Mammary epithelial cell (primary cell): ENCODE measurements around the gene IGLL5.

ENCODE experiments used
- EZH2 ChIP-seq: IDR thresholded peaks from 2 replicates; pipeline ENCODE4 v1.6.1; 2012; ENCODE audit warnings: low read length, inconsistent platforms, borderline replicate concordance
- TF ChIP-seq, protein P1 (sequence below), 2 donors: IDR thresholded peaks in 1 of 2; conservative IDR thresholded peaks in 1 of 2; 2 replicates each; pipeline ENCODE4 v1.5.1; 2011 to 2012; ENCODE audit warnings: inconsistent platforms in 2 of 2, low read length in 2 of 2, mild to moderate bottlenecking in 2 of 2, control low read depth in 1 of 2, low read depth in 1 of 2; ENCODE audit not compliant: insufficient read depth in 1 of 2; ENCODE audit errors: extremely low read depth in 1 of 2

DNA sequence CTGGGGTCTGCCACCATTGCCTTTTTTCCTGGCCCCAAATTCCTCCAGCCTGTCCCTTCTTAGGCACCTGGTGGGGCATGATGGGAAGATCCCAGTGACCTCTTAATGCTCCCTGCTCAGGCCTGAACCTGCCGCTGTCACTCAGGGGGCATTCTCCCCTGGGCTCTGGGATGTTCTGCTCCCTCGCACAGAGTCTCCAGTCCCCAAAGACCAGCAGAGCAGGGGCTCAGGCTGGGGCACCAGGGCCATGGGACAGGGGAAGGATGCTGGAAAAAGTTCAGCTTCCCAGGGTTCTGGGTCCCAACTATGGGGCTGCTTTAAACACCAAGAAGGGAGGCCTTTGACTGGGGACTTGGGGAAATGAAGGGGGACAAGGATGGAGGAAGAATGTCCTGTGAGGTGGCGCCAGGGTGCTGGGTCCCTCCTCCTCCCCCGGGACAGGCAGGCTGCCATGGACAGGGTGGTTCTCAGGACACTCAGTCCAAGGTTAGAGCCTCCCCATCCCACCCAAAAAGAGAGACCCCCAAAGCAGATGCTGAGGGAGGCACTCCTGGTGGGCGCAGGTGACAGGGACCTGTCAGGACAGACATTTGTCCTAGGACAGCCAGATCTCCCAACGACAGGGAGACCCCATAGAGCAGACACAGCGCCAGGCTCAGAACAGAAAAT lies 30.8 kb downstream of the IGLL5 start:
- TF ChIP-seq, protein P1, sequence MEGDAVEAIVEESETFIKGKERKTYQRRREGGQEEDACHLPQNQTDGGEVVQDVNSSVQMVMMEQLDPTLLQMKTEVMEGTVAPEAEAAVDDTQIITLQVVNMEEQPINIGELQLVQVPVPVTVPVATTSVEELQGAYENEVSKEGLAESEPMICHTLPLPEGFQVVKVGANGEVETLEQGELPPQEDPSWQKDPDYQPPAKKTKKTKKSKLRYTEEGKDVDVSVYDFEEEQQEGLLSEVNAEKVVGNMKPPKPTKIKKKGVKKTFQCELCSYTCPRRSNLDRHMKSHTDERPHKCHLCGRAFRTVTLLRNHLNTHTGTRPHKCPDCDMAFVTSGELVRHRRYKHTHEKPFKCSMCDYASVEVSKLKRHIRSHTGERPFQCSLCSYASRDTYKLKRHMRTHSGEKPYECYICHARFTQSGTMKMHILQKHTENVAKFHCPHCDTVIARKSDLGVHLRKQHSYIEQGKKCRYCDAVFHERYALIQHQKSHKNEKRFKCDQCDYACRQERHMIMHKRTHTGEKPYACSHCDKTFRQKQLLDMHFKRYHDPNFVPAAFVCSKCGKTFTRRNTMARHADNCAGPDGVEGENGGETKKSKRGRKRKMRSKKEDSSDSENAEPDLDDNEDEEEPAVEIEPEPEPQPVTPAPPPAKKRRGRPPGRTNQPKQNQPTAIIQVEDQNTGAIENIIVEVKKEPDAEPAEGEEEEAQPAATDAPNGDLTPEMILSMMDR (conservative IDR thresholded peaks at IDR 0.05 in 1 of 2, IDR thresholded peaks at IDR 0.05 in 1 of 2; ENCODE audit: extremely low read depth in 1 of 2, insufficient read depth in 1 of 2, low read depth in 1 of 2, low read length in 2 of 2) = no peak
- no peak for TF ChIP-seq EZH2
